ENCODE results near the gene HOXA5. TPM values are rescaled to one million over a fixed set of nuclear protein-coding genes. Genes with fewer than 3 reads are reported as not detected.
A peak's percentile ranks its signal among the peaks of the same experiment; 100 is the strongest.

HOXA5 gene
- total RNA-seq, 1 donor from 2014 or later, result 16.0 TPM

GRCh38 chr7:27149842-27150567 lies 6.5 kb upstream of the HOXA5 start:
- ATAC-seq (no peak), DNase-seq (peak; percentile 58)
- H3K9me3 ChIP-seq, result no peaks in the 10 kb centered on the region
- TF ChIP-seq CTCF (IDR thresholded peaks at IDR 0.05), result no peak
- intact Hi-C loops (cut with DNase I), result no loop called here
- no peaks in the 10 kb centered on the region for H3K36me3 ChIP-seq
- peaks cover 88% of the 10 kb centered on the region for H3K27me3 ChIP-seq
- peak overlapping the region; percentile 70 for H3K4me3 ChIP-seq
- H3K4me1 ChIP-seq, result peaks cover 22% of the 10 kb centered on the region
- H3K27ac ChIP-seq, result peak overlapping the region; percentile 88

- Histone ChIP-seq H3K4me1 (peaks cover 15% of the 10 kb centered on the region), H3K9me3 (no peaks in the 10 kb centered on the region), H3K27ac (peak overlapping the region; percentile 88), H3K4me3 (peak overlapping the region; percentile 70), H3K36me3 (no peaks in the 10 kb centered on the region), H3K27me3 (peaks cover 85% of the 10 kb centered on the region)
- no peak for TF ChIP-seq CTCF (IDR thresholded peaks at IDR 0.05)
- intact Hi-C loops (cut with DNase I), result no loop called here
- DNase-seq, result no peak
- ATAC-seq, result no peak
These were observed 5.5 kb upstream of the HOXA5 start for GRCh38 chr7:27148756-27149641.

- H3K9me3 ChIP-seq, result no peaks in the 10 kb centered on the region
- H3K27me3 ChIP-seq, result peaks cover 83% of the 10 kb centered on the region
- intact Hi-C loops (cut with DNase I), result no loop called here
- DNase-seq (no peak), ATAC-seq (no peak)
- peak overlapping the region; percentile 70 for H3K4me3 ChIP-seq
- H3K4me1 ChIP-seq, result peaks cover 15% of the 10 kb centered on the region
- TF ChIP-seq CTCF (IDR thresholded peaks at IDR 0.05), result no peak
- no peaks in the 10 kb centered on the region for H3K36me3 ChIP-seq
- H3K27ac ChIP-seq, result peak overlapping the region; percentile 88
These were observed 4.7 kb upstream of the HOXA5 start for GRCh38 chr7:27148031-27148755.

GRCh38 chr7:27147199-27148030 lies 3.9 kb upstream of the HOXA5 start, which contains the start of gene HOXA6:
Gene HOXA6, minus strand, starts transcription at chr7:27147774. Its CDS starts 25 bp downstream, at chr7:27147749.
- no peaks in the 10 kb centered on the region for H3K9me3 ChIP-seq
- intact Hi-C loops (cut with DNase I), result no loop called here
- no peaks in the 10 kb centered on the region for H3K36me3 ChIP-seq
- ATAC-seq, result no peak
- peaks cover 15% of the 10 kb centered on the region for H3K4me1 ChIP-seq
- TF ChIP-seq CTCF (IDR thresholded peaks at IDR 0.05), result no peak
- H3K27me3 ChIP-seq, result peaks cover 76% of the 10 kb centered on the region
- peak; percentile 67 for DNase-seq
- H3K4me3 ChIP-seq, result peak within 1 kb of the TSS; percentile 70
- peak within 1 kb of the TSS; percentile 88 for H3K27ac ChIP-seq
